ENCODE results near the gene ERP27. TPM values are rescaled to one million over a fixed set of nuclear protein-coding genes. Genes with fewer than 3 reads are reported as not detected.
A peak's percentile ranks its signal among the peaks of the same experiment; 100 is the strongest.

Gene ERP27
- total and polyA plus RNA-seq, 2 donors from 2014 or later: 11.0 to 35.3 TPM

DNA sequence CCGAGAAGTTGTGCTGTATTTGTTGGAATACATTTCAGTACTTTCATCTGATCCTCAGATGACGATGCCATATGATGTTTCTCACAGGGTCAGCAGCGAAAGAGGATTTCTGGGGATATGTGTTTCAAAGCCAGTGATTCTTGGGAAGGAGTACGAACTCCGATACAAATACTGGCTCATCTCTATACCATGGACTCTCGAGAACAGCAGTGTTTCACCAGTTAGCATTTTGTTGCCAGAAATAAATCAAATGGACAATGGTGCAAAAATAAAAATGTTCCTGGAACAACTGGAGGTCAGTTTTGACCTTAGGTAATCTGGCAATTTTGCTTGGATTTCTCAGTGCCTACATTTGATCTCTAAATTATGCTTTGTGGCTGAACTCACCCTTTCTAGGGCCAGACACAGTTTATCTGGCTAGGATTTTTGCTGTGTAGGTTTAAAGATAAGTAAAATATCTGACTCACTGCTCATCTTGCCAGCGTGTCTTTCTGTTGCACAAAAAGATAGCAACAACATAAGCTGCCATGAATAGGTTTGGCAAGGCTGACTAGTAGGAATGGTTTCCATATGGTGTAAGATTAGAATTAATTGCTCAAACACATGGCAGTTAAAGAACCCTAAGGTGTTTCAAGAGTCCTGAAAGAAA is 41.7 kb downstream of the ERP27 start:
- Histone ChIP-seq H3K27ac (ENCODE audit: low read depth in 2 of 2, low read length in 2 of 2) (no peak overlapping the region), H3K9ac (ENCODE audit: low read length in 3 of 3) (no peak overlapping the region), H3K9me3 (ENCODE audit: control insufficient read depth in 2 of 3, insufficient read depth in 1 of 3, low read length in 3 of 3) (no peaks in the 10 kb centered on the region), H3K4me1 (ENCODE audit: control insufficient read depth in 2 of 3, insufficient read depth in 2 of 3, low read depth in 1 of 3, low read length in 3 of 3) (peaks cover 0 to 9% (median 0%) of the 10 kb centered on the region in 3 donors), H3K4me3 (ENCODE audit: low read length in 3 of 3) (no peak overlapping the region), H3K27me3 (ENCODE audit: control insufficient read depth, insufficient read depth, low read length) (no peaks in the 10 kb centered on the region), H3K36me3 (ENCODE audit: control insufficient read depth in 2 of 3, insufficient read depth in 3 of 3, low read length in 3 of 3) (no peaks in the 10 kb centered on the region)
- TF ChIP-seq, protein P1, sequence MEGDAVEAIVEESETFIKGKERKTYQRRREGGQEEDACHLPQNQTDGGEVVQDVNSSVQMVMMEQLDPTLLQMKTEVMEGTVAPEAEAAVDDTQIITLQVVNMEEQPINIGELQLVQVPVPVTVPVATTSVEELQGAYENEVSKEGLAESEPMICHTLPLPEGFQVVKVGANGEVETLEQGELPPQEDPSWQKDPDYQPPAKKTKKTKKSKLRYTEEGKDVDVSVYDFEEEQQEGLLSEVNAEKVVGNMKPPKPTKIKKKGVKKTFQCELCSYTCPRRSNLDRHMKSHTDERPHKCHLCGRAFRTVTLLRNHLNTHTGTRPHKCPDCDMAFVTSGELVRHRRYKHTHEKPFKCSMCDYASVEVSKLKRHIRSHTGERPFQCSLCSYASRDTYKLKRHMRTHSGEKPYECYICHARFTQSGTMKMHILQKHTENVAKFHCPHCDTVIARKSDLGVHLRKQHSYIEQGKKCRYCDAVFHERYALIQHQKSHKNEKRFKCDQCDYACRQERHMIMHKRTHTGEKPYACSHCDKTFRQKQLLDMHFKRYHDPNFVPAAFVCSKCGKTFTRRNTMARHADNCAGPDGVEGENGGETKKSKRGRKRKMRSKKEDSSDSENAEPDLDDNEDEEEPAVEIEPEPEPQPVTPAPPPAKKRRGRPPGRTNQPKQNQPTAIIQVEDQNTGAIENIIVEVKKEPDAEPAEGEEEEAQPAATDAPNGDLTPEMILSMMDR (IDR thresholded peaks at IDR 0.05; ENCODE audit: borderline replicate concordance, extremely low read depth, insufficient read depth): no peak
- peak in 1 of 5 donors; percentile 37 for DNase-seq
- intact Hi-C loops (cut with DNase I): no loop called here
- FAIRE-seq: no peak

DNA sequence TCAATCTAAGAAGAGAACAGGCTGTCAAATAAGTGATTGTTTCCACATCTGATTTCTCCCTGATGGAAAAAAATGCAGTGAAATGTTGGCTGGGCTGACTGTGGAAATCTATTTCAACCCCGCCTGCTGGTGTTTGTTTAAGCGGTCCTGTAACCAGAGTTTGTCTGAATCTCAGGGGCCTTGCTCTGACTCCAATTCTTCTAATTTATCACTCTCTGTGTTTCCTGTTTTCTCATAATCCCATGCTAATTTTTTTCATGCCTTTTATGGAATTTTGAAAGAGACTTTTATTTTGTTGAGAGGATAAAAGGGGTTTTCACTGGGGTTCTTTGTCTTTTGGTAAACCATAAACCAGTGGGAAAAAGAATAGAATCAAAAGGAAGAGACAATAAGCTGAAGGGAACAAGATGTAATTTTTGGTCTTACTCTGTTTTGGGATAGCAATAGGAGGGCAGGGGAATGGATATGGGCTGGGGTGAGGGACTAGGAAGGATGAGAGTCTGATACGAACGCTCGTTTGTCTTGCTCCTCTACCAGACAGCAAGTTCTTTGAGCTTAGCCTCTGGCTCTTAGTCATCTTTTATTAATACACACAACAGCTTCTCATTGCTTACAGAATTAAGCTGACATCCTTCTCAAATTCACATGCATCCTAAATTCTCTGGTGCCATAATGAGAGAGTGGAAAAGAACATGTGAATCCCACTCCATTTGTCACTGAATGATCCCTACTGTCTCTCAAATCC is 44.7 kb downstream of the ERP27 start:
- no peaks in the 10 kb centered on the region for H3K27me3 ChIP-seq (ENCODE audit: control insufficient read depth, insufficient read depth, low read length)
- TF ChIP-seq, protein P1 (IDR thresholded peaks at IDR 0.05; ENCODE audit: borderline replicate concordance, extremely low read depth, insufficient read depth): no peak
- DNase-seq (peak in 2 of 5 donors; percentile 63 to 80), FAIRE-seq (peak; percentile 29)
- no peaks in the 10 kb centered on the region for H3K36me3 ChIP-seq (ENCODE audit: control insufficient read depth in 2 of 3, insufficient read depth in 3 of 3, low read length in 3 of 3)
- H3K9me3 ChIP-seq (ENCODE audit: control insufficient read depth in 2 of 3, insufficient read depth in 1 of 3, low read length in 3 of 3): no peaks in the 10 kb centered on the region
- H3K4me1 ChIP-seq (ENCODE audit: control insufficient read depth in 2 of 3, insufficient read depth in 2 of 3, low read depth in 1 of 3, low read length in 3 of 3): peaks cover 0 to 9% (median 0%) of the 10 kb centered on the region in 3 donors
- H3K27ac ChIP-seq (ENCODE audit: low read depth in 2 of 2, low read length in 2 of 2): peak overlapping the region; percentile 63 to 83
- no peak overlapping the region for H3K9ac ChIP-seq (ENCODE audit: low read length in 3 of 3)
- no peak overlapping the region for H3K4me3 ChIP-seq (ENCODE audit: low read length in 3 of 3)
- intact Hi-C loops (cut with DNase I): no loop called here

DNA sequence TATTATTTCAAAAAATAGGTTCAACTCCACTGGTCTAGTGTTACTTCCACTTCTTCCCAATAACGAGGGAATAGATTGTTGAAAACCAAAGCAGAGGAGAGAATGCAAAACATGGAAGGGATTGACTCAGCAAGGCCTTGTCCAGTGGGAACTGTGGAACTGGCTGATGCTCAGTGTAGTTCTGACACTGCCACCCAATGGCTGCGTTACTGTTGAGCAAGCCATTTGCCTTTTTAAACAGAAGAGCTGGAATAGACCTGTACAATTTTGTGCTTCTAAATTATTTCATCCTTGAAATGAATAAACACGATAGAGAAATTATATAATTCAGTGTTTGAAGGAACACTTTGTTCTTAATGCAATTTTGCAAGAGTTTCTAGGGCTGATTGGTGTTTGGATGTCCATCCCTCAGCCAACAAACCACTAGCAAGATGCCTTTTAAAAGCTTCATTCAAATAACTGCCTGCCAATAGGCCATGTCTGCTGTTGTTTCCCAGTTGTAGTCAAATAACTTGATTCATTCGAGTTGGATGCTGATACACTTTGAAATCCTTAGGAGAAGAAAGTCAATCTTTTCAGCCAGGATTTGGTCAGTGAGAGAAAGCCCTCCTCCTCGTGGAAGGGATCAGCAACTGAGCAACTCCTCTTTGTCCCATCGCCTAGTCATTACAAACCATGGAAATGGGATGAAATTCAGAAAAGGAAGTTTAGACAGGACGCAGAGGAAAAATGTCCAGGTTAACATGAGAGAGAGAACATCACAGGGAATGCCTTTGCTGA is 45.4 kb downstream of the ERP27 start:
- H3K9me3 ChIP-seq (ENCODE audit: control insufficient read depth in 2 of 3, insufficient read depth in 1 of 3, low read length in 3 of 3): no peaks in the 10 kb centered on the region
- H3K27ac ChIP-seq (ENCODE audit: low read depth in 2 of 2, low read length in 2 of 2): peak overlapping the region; percentile 63 to 83
- peak in 2 of 5 donors; percentile 29 to 56 for DNase-seq
- H3K27me3 ChIP-seq (ENCODE audit: control insufficient read depth, insufficient read depth, low read length): no peaks in the 10 kb centered on the region
- peaks cover 0 to 9% (median 0%) of the 10 kb centered on the region in 3 donors for H3K4me1 ChIP-seq (ENCODE audit: control insufficient read depth in 2 of 3, insufficient read depth in 2 of 3, low read depth in 1 of 3, low read length in 3 of 3)
- no peak overlapping the region for H3K4me3 ChIP-seq (ENCODE audit: low read length in 3 of 3)
- TF ChIP-seq, protein P1 (IDR thresholded peaks at IDR 0.05; ENCODE audit: borderline replicate concordance, extremely low read depth, insufficient read depth): peak; percentile 22
- no peaks in the 10 kb centered on the region for H3K36me3 ChIP-seq (ENCODE audit: control insufficient read depth in 2 of 3, insufficient read depth in 3 of 3, low read length in 3 of 3)
- intact Hi-C loops (cut with DNase I): no loop called here
- no peak for FAIRE-seq
- H3K9ac ChIP-seq (ENCODE audit: low read length in 3 of 3): no peak overlapping the region
